Activated CD4-positive, alpha-beta T cell treated with anti-CD3 and anti-CD28 coated beads for 24 hours (primary cell): ENCODE results near the gene DAPK1.

ENCODE experiments used
- DNase-seq, 2 donors: peaks; one replicate each; pipeline ENCODE4 v3.0.0-alpha.2; 2020; ENCODE audit warnings: low read depth in 2 of 2

DAPK1 gene

GRCh38 chr9:87593359-87593980 is 95.8 kb downstream of the DAPK1 start:
- no peak for DNase-seq

GRCh38 chr9:87594194-87594593 is 96.5 kb downstream of the DAPK1 start:
- DNase-seq, result no peak

GRCh38 chr9:87594662-87595061 is 97.0 kb downstream of the DAPK1 start:
- no peak for DNase-seq

GRCh38 chr9:87595610-87596009 is 97.9 kb downstream of the DAPK1 start:
- DNase-seq, result no peak

- no peak for DNase-seq
Observed at GRCh38 chr9:87596862-87597261, 99.2 kb downstream of the DAPK1 start.

GRCh38 chr9:87597710-87598443 is 100.2 kb downstream of the DAPK1 start:
- no peak for DNase-seq

GRCh38 chr9:87599901-87600610 is 102.4 kb downstream of the DAPK1 start:
- no peak for DNase-seq

- DNase-seq, result no peak
Observed at GRCh38 chr9:87601176-87601575, 103.5 kb downstream of the DAPK1 start.

GRCh38 chr9:87601595-87601994 is 103.9 kb downstream of the DAPK1 start:
- DNase-seq, result no peak

GRCh38 chr9:87602933-87603643 is 105.4 kb downstream of the DAPK1 start:
- DNase-seq, result no peak

GRCh38 chr9:87603854-87604490 is 106.3 kb downstream of the DAPK1 start:
- DNase-seq, result no peak

GRCh38 chr9:87604886-87605588 is 107.4 kb downstream of the DAPK1 start:
- DNase-seq, result no peak

GRCh38 chr9:87605676-87606075 is 108.0 kb downstream of the DAPK1 start:
- DNase-seq, result no peak

- DNase-seq, result no peak
Observed at GRCh38 chr9:87606841-87607521, 109.3 kb downstream of the DAPK1 start.

- DNase-seq, result no peak
Observed at GRCh38 chr9:87607859-87608258, 110.2 kb downstream of the DAPK1 start.

GRCh38 chr9:87609002-87609401 is 111.3 kb downstream of the DAPK1 start:
- no peak for DNase-seq

GRCh38 chr9:87609486-87609885 is 111.8 kb downstream of the DAPK1 start:
- no peak for DNase-seq

GRCh38 chr9:87610200-87611155 is 112.8 kb downstream of the DAPK1 start:
- no peak for DNase-seq

GRCh38 chr9:87611776-87612175 is 114.1 kb downstream of the DAPK1 start:
- no peak for DNase-seq
